WTC11 (cell line): ENCODE results near the gene LMBR1.

ENCODE experiments used
- FOXK1 ChIP-seq: sonication (generic); formaldehyde crosslinking; IDR thresholded peaks from 2 replicates; pipeline ENCODE4 v1.8.0; 2022; ENCODE audit warnings: mild to moderate bottlenecking, moderate library complexity, missing genetic modification reagents
- HMGA2 ChIP-seq: fragments of 250-450 bp; sonication (Bioruptor Pico); IDR thresholded peaks from 2 replicates; pipeline ENCODE4 v1.4.0; 2021; ENCODE audit warnings: mild to moderate bottlenecking, moderate library complexity
- RELA ChIP-seq: sonication (generic); formaldehyde crosslinking; IDR thresholded peaks from 2 replicates; pipeline ENCODE4 v1.8.1; 2022; ENCODE audit warnings: missing genetic modification reagents, mild to moderate bottlenecking, borderline replicate concordance
- RORB ChIP-seq: fragments of 250-450 bp; sonication (Bioruptor Pico); IDR thresholded peaks from 2 replicates; pipeline ENCODE4 v1.9.0; 2021; ENCODE audit warnings: mild to moderate bottlenecking
- TF ChIP-seq, protein P1 (sequence below): sonication (generic); formaldehyde crosslinking; IDR thresholded peaks from 2 replicates; pipeline ENCODE4 v1.8.1; 2023; ENCODE audit warnings: mild to moderate bottlenecking, missing genetic modification reagents, moderate library complexity
- TF ChIP-seq, protein P2 (sequence below): fragments of 200-600 bp; IDR thresholded peaks from 2 replicates; pipeline ENCODE4 v1.8.0; 2022; ENCODE audit warnings: antibody characterized with exemption
- TF ChIP-seq, protein P3 (sequence below): sonication (generic); formaldehyde crosslinking; IDR thresholded peaks from 2 replicates; pipeline ENCODE4 v1.8.0; 2022; ENCODE audit warnings: missing genetic modification reagents
- TF ChIP-seq, protein P4 (sequence below): sonication (generic); formaldehyde crosslinking; IDR thresholded peaks from 2 replicates; pipeline ENCODE4 v1.8.0; 2023; ENCODE audit warnings: missing genetic modification reagents, mild to moderate bottlenecking, borderline replicate concordance
- TF ChIP-seq, protein P5 (sequence below): fragments of 250-450 bp; sonication (Bioruptor Pico); IDR thresholded peaks from 2 replicates; pipeline ENCODE4 v2.1.2; 2022; ENCODE audit warnings: mild to moderate bottlenecking, moderate library complexity

DNA sequence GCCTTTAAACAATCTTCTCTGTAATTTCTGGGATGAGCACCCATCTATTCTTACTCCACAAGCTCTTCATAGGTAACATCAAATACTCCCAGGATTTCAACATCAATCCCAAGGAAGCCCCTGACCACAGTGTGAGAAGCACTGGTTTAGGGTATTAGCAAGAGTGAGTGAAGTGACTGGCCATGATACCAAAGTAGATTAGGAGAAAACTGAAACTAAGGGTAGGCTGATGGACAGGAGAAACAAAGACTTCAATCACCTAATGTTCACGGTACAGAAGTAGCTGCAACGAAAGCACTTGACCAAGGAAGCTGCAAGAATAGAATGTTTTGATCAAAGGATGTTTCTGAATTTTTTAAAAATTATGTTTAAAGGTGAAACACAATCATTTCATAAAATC, 49.8 kb downstream of the LMBR1 start:
- TF ChIP-seq, protein P1, sequence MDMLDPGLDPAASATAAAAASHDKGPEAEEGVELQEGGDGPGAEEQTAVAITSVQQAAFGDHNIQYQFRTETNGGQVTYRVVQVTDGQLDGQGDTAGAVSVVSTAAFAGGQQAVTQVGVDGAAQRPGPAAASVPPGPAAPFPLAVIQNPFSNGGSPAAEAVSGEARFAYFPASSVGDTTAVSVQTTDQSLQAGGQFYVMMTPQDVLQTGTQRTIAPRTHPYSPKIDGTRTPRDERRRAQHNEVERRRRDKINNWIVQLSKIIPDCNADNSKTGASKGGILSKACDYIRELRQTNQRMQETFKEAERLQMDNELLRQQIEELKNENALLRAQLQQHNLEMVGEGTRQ (CRISPR knock-in tag) = no peak
- TF ChIP-seq HMGA2 = no peak
- TF ChIP-seq, protein P2, sequence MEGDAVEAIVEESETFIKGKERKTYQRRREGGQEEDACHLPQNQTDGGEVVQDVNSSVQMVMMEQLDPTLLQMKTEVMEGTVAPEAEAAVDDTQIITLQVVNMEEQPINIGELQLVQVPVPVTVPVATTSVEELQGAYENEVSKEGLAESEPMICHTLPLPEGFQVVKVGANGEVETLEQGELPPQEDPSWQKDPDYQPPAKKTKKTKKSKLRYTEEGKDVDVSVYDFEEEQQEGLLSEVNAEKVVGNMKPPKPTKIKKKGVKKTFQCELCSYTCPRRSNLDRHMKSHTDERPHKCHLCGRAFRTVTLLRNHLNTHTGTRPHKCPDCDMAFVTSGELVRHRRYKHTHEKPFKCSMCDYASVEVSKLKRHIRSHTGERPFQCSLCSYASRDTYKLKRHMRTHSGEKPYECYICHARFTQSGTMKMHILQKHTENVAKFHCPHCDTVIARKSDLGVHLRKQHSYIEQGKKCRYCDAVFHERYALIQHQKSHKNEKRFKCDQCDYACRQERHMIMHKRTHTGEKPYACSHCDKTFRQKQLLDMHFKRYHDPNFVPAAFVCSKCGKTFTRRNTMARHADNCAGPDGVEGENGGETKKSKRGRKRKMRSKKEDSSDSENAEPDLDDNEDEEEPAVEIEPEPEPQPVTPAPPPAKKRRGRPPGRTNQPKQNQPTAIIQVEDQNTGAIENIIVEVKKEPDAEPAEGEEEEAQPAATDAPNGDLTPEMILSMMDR = no peak
- TF ChIP-seq, protein P3, sequence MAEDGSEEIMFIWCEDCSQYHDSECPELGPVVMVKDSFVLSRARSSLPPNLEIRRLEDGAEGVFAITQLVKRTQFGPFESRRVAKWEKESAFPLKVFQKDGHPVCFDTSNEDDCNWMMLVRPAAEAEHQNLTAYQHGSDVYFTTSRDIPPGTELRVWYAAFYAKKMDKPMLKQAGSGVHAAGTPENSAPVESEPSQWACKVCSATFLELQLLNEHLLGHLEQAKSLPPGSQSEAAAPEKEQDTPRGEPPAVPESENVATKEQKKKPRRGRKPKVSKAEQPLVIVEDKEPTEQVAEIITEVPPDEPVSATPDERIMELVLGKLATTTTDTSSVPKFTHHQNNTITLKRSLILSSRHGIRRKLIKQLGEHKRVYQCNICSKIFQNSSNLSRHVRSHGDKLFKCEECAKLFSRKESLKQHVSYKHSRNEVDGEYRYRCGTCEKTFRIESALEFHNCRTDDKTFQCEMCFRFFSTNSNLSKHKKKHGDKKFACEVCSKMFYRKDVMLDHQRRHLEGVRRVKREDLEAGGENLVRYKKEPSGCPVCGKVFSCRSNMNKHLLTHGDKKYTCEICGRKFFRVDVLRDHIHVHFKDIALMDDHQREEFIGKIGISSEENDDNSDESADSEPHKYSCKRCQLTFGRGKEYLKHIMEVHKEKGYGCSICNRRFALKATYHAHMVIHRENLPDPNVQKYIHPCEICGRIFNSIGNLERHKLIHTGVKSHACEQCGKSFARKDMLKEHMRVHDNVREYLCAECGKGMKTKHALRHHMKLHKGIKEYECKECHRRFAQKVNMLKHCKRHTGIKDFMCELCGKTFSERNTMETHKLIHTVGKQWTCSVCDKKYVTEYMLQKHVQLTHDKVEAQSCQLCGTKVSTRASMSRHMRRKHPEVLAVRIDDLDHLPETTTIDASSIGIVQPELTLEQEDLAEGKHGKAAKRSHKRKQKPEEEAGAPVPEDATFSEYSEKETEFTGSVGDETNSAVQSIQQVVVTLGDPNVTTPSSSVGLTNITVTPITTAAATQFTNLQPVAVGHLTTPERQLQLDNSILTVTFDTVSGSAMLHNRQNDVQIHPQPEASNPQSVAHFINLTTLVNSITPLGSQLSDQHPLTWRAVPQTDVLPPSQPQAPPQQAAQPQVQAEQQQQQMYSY (CRISPR knock-in tag) = no peak
- no peak for TF ChIP-seq FOXK1 (CRISPR knock-in tag)
- TF ChIP-seq, protein P4, sequence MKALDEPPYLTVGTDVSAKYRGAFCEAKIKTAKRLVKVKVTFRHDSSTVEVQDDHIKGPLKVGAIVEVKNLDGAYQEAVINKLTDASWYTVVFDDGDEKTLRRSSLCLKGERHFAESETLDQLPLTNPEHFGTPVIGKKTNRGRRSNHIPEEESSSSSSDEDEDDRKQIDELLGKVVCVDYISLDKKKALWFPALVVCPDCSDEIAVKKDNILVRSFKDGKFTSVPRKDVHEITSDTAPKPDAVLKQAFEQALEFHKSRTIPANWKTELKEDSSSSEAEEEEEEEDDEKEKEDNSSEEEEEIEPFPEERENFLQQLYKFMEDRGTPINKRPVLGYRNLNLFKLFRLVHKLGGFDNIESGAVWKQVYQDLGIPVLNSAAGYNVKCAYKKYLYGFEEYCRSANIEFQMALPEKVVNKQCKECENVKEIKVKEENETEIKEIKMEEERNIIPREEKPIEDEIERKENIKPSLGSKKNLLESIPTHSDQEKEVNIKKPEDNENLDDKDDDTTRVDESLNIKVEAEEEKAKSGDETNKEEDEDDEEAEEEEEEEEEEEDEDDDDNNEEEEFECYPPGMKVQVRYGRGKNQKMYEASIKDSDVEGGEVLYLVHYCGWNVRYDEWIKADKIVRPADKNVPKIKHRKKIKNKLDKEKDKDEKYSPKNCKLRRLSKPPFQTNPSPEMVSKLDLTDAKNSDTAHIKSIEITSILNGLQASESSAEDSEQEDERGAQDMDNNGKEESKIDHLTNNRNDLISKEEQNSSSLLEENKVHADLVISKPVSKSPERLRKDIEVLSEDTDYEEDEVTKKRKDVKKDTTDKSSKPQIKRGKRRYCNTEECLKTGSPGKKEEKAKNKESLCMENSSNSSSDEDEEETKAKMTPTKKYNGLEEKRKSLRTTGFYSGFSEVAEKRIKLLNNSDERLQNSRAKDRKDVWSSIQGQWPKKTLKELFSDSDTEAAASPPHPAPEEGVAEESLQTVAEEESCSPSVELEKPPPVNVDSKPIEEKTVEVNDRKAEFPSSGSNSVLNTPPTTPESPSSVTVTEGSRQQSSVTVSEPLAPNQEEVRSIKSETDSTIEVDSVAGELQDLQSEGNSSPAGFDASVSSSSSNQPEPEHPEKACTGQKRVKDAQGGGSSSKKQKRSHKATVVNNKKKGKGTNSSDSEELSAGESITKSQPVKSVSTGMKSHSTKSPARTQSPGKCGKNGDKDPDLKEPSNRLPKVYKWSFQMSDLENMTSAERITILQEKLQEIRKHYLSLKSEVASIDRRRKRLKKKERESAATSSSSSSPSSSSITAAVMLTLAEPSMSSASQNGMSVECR (CRISPR knock-in tag) = no peak
- no peak for TF ChIP-seq RORB
- TF ChIP-seq RELA (CRISPR knock-in tag) = no peak
- TF ChIP-seq, protein P5, sequence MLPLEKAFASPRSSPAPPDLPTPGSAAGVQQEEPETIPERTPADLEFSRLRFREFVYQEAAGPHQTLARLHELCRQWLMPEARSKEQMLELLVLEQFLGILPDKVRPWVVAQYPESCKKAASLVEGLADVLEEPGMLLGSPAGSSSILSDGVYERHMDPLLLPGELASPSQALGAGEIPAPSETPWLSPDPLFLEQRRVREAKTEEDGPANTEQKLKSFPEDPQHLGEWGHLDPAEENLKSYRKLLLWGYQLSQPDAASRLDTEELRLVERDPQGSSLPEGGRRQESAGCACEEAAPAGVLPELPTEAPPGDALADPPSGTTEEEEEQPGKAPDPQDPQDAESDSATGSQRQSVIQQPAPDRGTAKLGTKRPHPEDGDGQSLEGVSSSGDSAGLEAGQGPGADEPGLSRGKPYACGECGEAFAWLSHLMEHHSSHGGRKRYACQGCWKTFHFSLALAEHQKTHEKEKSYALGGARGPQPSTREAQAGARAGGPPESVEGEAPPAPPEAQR = no peak
